Stimulated activated CD8-positive, alpha-beta memory T cell treated with anti-CD3 and anti-CD28 coated beads, Interleukin-4, amount 100 ng/mL, for 48 hours (primary cell): ENCODE measurements around the gene CHN2.

ENCODE experiments used
- DNase-seq: peaks from one replicate; pipeline ENCODE4 v3.0.0-alpha.2; 2020

CHN2 gene

DNA sequence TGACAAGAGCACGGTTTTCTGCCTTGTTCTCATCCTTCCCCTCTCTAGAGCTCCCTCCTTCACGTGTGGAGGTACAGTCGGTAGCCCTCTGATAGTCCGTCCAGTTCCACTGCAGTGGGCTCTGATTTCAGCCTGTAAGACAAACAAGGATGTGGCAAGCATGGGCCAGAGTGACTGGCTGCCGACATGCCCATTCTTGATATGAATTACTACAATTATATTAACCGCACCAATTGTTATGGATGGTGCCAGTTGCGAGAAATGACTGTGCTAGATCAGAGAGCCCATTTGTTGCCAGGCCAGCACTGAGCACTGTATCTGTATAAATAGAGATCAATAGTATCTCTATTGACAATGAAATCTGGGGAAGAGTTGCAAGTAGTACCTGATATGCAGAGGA is 146.6 kb downstream of the CHN2 start:
- no peak for DNase-seq

- no peak for DNase-seq
Measured at GRCh38 chr7:29342761-29343160, 148.2 kb downstream of the CHN2 start.

DNA sequence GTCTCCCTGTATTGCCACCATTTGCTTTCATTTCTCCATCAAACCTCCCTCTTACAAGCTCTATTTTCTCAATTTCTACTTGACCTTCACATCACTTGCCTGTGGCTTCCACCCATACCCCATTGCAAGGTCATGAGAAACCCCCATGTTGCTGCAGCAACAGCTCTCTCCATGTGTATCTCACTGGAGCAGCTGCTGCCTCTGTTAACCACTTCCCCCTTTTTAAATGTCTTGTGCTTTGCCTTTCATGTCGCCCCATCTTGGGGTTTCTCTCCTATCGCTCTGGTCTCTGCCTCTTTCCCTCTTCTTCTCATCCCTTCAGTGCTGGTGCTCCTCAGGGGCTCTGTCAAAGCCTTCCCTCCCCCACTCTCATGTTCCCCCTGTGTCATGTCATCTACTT is 148.8 kb downstream of the CHN2 start:
- no peak for DNase-seq

GRCh38 chr7:29344334-29344978 is 149.9 kb downstream of the CHN2 start:
- DNase-seq: no peak

GRCh38 chr7:29345590-29345989 is 151.0 kb downstream of the CHN2 start:
- peak; percentile 29 for DNase-seq

DNA sequence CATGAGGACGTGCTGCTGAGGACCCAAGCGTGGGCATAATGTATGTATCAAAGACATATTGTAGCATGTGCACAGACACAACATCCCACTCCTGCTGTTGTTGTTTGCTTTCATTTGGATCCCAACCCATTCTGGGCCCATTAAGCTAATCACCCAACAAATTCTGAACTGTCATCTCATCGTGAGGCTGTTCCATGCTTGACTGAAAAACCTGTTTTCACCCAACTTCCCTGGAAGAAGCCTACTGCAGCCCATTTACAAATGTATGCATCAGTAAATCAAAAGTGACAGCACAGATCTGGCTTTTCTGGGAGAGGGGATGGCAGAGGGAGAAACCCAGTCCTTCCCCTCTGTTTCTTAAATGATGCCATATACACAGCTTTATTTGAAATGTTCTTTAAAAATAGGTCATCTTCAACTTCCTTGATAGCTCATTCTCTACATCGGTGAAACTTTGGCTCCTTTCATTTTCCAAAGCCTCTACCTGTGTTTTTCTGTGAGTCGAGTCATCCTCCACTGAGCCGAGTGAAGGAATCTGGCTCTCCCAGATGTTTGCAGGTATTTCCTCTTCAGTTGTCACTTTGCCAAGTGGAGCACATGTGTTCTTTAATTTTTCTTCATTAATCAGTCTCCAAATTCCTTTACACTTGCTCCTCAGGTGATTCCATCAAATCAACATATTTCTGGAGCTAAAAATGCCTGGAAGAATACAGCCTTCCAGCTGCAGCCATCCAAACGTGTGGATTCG is 151.8 kb downstream of the CHN2 start:
- DNase-seq: no peak

- DNase-seq: no peak
Measured at GRCh38 chr7:29349362-29349761, 154.8 kb downstream of the CHN2 start.

- DNase-seq: no peak
Measured at GRCh38 chr7:29350351-29350750, 155.8 kb downstream of the CHN2 start.

DNA sequence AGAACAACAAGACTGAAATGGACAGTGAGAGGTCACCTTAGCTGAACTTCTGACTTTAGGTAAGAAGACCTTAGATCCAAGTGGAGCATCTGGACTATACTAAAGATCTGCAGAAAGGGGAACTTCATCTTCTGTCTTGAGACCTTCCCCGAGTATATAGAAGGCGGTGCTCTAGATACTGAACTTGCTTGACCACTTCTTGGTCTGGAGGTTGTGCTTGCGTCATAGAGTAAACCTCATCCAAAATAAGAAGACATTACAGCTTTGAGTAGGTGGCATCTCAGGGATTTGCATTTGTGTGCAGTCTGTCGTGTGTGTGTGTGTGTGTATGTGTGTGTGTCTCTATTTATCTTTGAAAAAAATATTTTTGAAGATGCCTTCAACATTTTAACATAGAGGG is 157.5 kb downstream of the CHN2 start:
- no peak for DNase-seq

GRCh38 chr7:29353810-29354209 is 159.2 kb downstream of the CHN2 start:
- DNase-seq: no peak

DNA sequence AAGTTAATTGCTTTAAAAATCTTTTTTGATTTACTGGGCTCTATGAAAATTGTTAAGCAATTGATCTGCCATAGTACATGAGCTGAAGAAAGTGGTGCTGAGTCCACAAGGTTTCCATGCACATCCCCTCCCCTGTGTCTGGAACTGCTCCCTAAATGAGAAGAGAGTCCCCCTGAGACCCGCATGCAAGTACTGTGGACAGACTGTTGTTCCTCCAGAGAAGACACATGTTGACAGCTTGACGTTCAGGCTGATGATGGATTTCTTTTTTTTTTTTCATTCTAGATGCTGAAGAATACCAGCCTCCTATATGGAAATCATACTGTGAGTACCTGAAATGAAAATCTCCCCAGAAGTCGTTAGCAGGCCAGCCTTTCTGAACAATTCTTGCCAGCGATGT is 159.8 kb downstream of the CHN2 start:
- DNase-seq: no peak

DNA sequence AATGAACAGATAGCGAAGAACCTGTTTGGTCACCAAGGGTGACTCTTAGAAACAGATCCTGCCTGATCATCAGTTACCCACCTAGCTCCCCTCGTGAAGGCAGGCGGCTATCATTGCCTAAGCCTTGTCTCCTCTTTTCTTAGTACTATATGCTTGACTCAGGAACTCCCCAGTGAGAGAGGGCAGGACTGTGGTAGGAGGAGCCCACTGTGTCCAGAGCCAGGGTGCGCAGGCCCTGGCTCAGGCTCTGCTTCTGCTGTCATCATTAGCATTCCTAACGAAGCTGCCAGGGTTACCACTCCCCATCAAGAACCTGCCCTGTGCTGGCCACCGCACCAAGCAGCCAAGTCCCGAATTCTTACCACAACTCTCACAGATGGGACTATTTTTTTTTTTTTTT is 160.8 kb downstream of the CHN2 start:
- DNase-seq: no peak

DNA sequence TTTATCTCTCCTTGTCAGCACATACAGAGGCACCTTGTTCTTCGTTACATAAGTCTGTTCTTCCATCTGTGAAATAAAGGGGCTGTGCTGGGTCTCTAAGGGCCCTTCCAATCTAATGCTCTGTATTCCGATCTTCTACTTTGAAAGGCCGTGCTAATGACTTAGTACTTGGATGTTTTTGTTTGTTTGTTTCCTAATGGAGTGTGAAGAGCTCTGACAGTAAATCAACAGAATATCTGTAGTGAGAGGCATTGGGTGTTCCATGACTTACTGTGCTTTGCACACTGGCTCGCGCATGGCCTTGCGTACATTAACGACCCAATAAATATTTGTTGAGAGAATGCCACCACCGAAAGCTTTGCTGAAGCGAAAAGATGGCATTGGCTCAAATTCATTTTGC is 162.1 kb downstream of the CHN2 start:
- DNase-seq: no peak

GRCh38 chr7:29359482-29360093 is 165.0 kb downstream of the CHN2 start:
- DNase-seq: no peak

- DNase-seq: no peak
Measured at GRCh38 chr7:29360633-29361625, 166.4 kb downstream of the CHN2 start.

DNA sequence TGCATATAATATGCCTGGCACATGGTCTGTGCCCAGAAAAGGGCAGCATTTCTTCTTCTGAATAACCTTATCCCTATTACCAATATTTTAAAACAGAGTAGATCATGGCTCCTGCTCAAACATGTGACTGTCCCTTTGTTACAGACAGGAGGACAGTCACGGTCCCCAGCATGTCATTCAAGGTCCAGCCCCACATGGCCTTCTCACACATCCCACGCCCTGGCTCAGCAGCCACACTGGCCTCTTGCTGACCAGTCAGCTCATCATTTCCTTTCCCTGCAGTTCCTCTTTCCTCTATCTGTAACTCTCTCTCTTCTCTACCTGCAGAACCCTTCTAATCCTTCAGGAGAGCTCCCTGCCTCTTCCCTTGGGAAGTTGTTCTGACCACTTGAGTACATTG is 167.8 kb downstream of the CHN2 start:
- no peak for DNase-seq

DNA sequence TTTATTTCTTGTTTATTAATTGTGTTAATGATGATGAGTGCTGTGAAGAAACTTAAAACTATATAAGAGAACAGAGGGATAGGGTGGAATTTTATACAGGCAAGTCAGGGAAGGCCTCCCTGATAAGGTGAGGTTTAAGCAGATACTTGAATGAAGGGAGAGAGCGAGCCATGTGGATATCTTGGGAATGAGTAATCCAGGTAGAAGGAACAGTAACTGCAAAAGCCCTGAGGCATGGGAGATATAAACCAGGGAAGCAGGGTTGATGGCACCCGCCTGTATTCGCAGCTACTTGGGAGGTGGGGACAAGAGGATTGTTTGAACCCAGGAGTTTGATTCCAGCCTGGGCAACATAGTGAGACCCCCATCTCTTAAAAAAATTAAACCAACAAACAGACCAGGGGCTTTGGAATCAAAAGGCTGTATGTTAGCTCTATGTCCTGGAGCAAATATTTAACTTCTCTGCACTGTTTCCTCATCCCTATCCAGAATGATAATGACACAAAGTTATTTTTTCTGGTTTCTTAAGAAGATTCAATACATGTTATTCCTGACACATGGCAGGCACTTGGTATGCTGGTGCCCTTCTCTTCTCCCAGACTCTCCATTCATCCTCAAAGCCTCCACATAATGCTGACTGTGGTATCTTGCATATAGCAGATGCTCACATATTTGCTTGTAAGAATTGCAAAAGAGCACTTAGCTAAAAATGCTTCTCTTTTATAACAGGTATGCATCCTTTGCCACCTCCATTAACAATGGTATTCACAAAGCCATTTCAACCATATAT is 169.3 kb downstream of the CHN2 start:
- no peak for DNase-seq

DNA sequence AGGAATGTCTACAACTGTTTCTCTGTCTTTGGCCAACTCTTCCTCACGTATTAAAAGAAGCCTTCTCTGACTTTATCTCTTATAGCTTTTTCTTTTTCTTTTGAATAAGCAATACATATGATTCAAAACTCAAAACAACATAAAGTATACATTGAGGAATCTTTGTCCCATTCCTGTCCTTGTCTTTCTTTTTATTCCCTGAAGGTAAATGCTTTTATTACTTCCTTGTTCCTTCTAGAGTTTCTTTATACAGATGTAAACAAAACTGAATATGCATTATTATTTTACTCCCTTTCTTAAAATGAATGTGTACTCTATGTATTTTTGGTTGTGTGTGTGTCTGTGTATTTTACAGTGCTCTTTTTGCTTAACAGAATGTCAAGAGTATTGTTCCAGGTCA is 170.1 kb downstream of the CHN2 start:
- DNase-seq: no peak

DNA sequence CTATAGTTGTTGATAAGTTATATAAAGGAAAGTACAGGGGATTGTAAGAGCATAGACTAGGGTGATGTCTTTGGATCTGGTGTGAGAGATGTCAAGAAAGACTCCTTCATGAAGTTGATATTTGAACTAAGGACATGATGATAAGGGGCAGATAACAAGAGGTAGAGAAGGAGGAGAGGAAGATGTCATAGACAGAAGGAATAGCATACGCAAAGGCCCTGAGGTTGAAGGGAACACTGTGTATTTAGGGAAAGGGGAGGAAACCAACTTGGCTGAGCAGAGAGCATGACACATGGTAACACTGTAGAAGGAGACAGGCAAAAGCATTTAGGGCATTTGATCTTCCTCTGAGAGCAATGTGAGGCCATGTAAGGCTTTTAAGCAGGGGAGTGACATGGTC is 170.8 kb downstream of the CHN2 start:
- DNase-seq: no peak

DNA sequence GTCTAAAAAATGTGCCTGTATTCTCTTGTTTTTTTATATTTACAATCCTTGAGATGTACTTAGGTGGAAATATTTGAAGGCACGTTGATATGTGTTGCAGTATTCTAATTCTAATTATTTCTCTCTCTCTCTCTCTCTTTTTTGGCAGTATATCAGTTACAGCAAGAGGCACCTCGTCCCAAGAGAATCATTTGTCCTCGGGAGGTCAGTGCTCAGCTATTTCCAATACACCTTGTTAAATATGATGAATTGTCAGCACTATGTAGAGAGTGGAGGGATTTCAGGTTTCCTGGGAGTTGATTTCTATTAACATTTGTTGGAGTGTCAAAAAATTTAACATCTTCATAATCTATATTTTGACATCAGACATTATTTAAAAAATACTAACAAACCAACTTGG is 173.2 kb downstream of the CHN2 start:
- DNase-seq: no peak

DNA sequence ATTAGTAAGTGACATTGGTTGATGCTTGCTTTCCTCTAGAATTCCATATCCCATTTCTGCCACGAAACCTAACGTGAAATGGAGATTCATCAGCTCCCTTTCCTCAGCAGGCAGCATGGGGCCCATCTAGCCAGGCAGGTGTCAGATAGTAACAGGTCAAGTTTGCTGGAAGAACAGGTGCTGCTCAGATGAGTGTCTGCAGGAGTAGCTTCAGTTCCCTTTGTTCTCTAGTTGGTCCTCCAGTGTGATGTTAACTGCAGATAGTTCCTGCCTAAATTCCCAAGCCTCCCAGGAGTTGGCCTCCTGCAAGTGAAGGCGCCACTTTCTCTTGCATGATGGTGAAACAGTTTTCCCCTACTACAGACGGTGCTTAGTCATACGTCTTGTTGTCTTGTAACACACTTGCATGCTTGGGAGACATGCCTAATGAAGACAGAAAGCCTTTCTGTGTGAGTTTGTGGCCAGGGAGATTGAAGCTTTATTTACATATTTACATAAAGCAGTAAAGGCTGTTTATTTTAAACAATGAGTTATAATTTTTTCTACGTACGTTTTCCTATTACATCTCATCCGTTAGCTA is 175.4 kb downstream of the CHN2 start:
- no peak for DNase-seq
